Rectal smooth muscle tissue (tissue), 1 donor: ENCODE results near the gene EQTN.

Experiments
- H3K27ac ChIP-seq: one replicate; pipeline ENCODE4 v1.7.0; 2013; ENCODE audit warnings: low read depth, low read length, inconsistent platforms
- H3K27me3 ChIP-seq: one replicate; pipeline ENCODE4 v1.7.0; 2013; ENCODE audit warnings: low read length; ENCODE audit not compliant: control insufficient read depth, insufficient read depth
- H3K36me3 ChIP-seq: one replicate; pipeline ENCODE4 v1.7.0; 2013; ENCODE audit warnings: low read length; ENCODE audit not compliant: control insufficient read depth, insufficient read depth
- H3K4me1 ChIP-seq: one replicate; pipeline ENCODE4 v1.7.0; 2013; ENCODE audit warnings: low read length; ENCODE audit not compliant: control insufficient read depth, insufficient read depth
- H3K4me3 ChIP-seq: one replicate; pipeline ENCODE4 v1.7.0; 2013; ENCODE audit warnings: low read length
- H3K9ac ChIP-seq: one replicate; pipeline ENCODE4 v1.7.0; 2013; ENCODE audit warnings: low read length

Gene EQTN

GRCh38 chr9:27297050-27297449, at the start of gene EQTN:
TSS of gene EQTN (minus strand) at chr9:27297150. CDS start at chr9:27297055, 95 bp downstream.
- H3K27ac ChIP-seq, result no peak within 1 kb of the TSS
- no peaks in the 10 kb centered on the region for H3K36me3 ChIP-seq
- H3K27me3 ChIP-seq, result no peaks in the 10 kb centered on the region
- H3K4me1 ChIP-seq, result no peaks in the 10 kb centered on the region
- no peak within 1 kb of the TSS for H3K4me3 ChIP-seq
- H3K9ac ChIP-seq, result no peak within 1 kb of the TSS

GRCh38 chr9:27344776-27345175, 47.8 kb upstream of the EQTN start:
- Histone ChIP-seq H3K36me3 (no peaks in the 10 kb centered on the region), H3K27ac (no peak overlapping the region), H3K4me1 (peaks cover 3% of the 10 kb centered on the region)

GRCh38 chr9:27341545-27342294, 44.8 kb upstream of the EQTN start:
- no peak overlapping the region for H3K4me3 ChIP-seq
- no peak overlapping the region for H3K27ac ChIP-seq
- H3K36me3 ChIP-seq, result no peaks in the 10 kb centered on the region
- H3K9ac ChIP-seq, result no peak overlapping the region
- no peaks in the 10 kb centered on the region for H3K27me3 ChIP-seq
- peaks cover 11% of the 10 kb centered on the region for H3K4me1 ChIP-seq

More at GRCh38 chr9:27344776-27345175, 47.8 kb upstream of the EQTN start:
- H3K27me3 ChIP-seq, result no peaks in the 10 kb centered on the region
- H3K9ac ChIP-seq, result no peak overlapping the region
- no peak overlapping the region for H3K4me3 ChIP-seq

- Histone ChIP-seq H3K9ac (no peak overlapping the region), H3K27me3 (no peaks in the 10 kb centered on the region), H3K36me3 (no peaks in the 10 kb centered on the region), H3K27ac (no peak overlapping the region), H3K4me1 (peaks cover 11% of the 10 kb centered on the region), H3K4me3 (no peak overlapping the region)
These were observed 44.1 kb upstream of the EQTN start for GRCh38 chr9:27340961-27341511.

GRCh38 chr9:27340285-27340674, 43.3 kb upstream of the EQTN start:
- Histone ChIP-seq H3K27me3 (no peaks in the 10 kb centered on the region), H3K27ac (no peak overlapping the region), H3K4me1 (peaks cover 11% of the 10 kb centered on the region), H3K36me3 (no peaks in the 10 kb centered on the region), H3K9ac (no peak overlapping the region), H3K4me3 (no peak overlapping the region)

- H3K36me3 ChIP-seq, result no peaks in the 10 kb centered on the region
- peaks cover 11% of the 10 kb centered on the region for H3K4me1 ChIP-seq
- no peaks in the 10 kb centered on the region for H3K27me3 ChIP-seq
- H3K9ac ChIP-seq, result no peak overlapping the region
- no peak overlapping the region for H3K4me3 ChIP-seq
- H3K27ac ChIP-seq, result no peak overlapping the region
These were observed 42.8 kb upstream of the EQTN start for GRCh38 chr9:27339661-27340284.

- peaks cover 11% of the 10 kb centered on the region for H3K4me1 ChIP-seq
These were observed 41.6 kb upstream of the EQTN start for GRCh38 chr9:27338527-27338903.

GRCh38 chr9:27337833-27338526, 41.0 kb upstream of the EQTN start:
- H3K27me3 ChIP-seq, result no peaks in the 10 kb centered on the region
- H3K4me1 ChIP-seq, result peaks cover 13% of the 10 kb centered on the region
- no peak overlapping the region for H3K27ac ChIP-seq
- no peak overlapping the region for H3K9ac ChIP-seq
- H3K36me3 ChIP-seq, result no peaks in the 10 kb centered on the region
- H3K4me3 ChIP-seq, result no peak overlapping the region

More at GRCh38 chr9:27338527-27338903, 41.6 kb upstream of the EQTN start:
- Histone ChIP-seq H3K4me3 (no peak overlapping the region), H3K36me3 (no peaks in the 10 kb centered on the region), H3K27me3 (no peaks in the 10 kb centered on the region), H3K27ac (no peak overlapping the region), H3K9ac (no peak overlapping the region)

GRCh38 chr9:27337236-27337635, 40.3 kb upstream of the EQTN start:
- no peaks in the 10 kb centered on the region for H3K36me3 ChIP-seq
- no peak overlapping the region for H3K4me3 ChIP-seq
- H3K4me1 ChIP-seq, result peaks cover 13% of the 10 kb centered on the region
- no peaks in the 10 kb centered on the region for H3K27me3 ChIP-seq
- no peak overlapping the region for H3K27ac ChIP-seq
- H3K9ac ChIP-seq, result no peak overlapping the region

GRCh38 chr9:27336829-27337228, 39.9 kb upstream of the EQTN start:
- no peak overlapping the region for H3K4me3 ChIP-seq
- H3K4me1 ChIP-seq, result peaks cover 13% of the 10 kb centered on the region
- no peak overlapping the region for H3K9ac ChIP-seq
- no peaks in the 10 kb centered on the region for H3K27me3 ChIP-seq
- no peaks in the 10 kb centered on the region for H3K36me3 ChIP-seq
- H3K27ac ChIP-seq, result no peak overlapping the region

GRCh38 chr9:27336126-27336525, 39.2 kb upstream of the EQTN start:
- no peak overlapping the region for H3K9ac ChIP-seq
- no peak overlapping the region for H3K4me3 ChIP-seq
- peaks cover 13% of the 10 kb centered on the region for H3K4me1 ChIP-seq
- no peak overlapping the region for H3K27ac ChIP-seq
- no peaks in the 10 kb centered on the region for H3K27me3 ChIP-seq
- no peaks in the 10 kb centered on the region for H3K36me3 ChIP-seq

GRCh38 chr9:27335075-27335474, 38.1 kb upstream of the EQTN start:
- no peaks in the 10 kb centered on the region for H3K36me3 ChIP-seq
- no peak overlapping the region for H3K9ac ChIP-seq
- no peak overlapping the region for H3K4me3 ChIP-seq
- no peaks in the 10 kb centered on the region for H3K27me3 ChIP-seq
- H3K4me1 ChIP-seq, result peaks cover 13% of the 10 kb centered on the region
- H3K27ac ChIP-seq, result no peak overlapping the region
